GM12801 (cell line): ENCODE measurements around the gene DUSP21.

Source experiments
- TF ChIP-seq, protein P1 (sequence below): IDR thresholded peaks from one replicate; pipeline ENCODE4 v1.5.1; 2011; ENCODE audit warnings: control low read depth; ENCODE audit not compliant: insufficient read length; ENCODE audit errors: extremely low read depth

Gene DUSP21

DNA sequence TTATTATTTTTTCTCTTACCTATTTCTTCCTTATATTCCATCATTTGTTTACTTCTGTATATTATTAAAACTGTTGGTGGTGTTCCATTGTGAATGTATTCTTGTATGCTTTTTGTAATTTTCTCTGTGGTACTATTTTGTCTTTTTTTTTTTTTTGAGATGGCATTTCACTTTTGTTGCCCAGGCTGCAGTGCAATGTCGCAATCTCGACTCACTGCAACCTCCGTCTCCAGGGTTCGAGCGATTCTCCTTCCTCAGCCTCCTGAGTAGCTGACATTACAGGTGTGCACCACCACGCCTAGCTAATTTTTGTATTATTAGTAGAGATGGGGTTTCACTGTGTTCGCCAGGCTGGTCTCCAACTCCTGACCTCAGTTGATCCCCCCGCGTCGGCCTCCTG is 37.7 kb downstream of the DUSP21 start:
- TF ChIP-seq, protein P1, sequence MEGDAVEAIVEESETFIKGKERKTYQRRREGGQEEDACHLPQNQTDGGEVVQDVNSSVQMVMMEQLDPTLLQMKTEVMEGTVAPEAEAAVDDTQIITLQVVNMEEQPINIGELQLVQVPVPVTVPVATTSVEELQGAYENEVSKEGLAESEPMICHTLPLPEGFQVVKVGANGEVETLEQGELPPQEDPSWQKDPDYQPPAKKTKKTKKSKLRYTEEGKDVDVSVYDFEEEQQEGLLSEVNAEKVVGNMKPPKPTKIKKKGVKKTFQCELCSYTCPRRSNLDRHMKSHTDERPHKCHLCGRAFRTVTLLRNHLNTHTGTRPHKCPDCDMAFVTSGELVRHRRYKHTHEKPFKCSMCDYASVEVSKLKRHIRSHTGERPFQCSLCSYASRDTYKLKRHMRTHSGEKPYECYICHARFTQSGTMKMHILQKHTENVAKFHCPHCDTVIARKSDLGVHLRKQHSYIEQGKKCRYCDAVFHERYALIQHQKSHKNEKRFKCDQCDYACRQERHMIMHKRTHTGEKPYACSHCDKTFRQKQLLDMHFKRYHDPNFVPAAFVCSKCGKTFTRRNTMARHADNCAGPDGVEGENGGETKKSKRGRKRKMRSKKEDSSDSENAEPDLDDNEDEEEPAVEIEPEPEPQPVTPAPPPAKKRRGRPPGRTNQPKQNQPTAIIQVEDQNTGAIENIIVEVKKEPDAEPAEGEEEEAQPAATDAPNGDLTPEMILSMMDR: no peak

- TF ChIP-seq, protein P1: no peak
Observed at GRCh38 chrX:44882635-44883034, 38.8 kb downstream of the DUSP21 start.

GRCh38 chrX:44884944-44885343 is 41.1 kb downstream of the DUSP21 start:
- TF ChIP-seq, protein P1: no peak

DNA sequence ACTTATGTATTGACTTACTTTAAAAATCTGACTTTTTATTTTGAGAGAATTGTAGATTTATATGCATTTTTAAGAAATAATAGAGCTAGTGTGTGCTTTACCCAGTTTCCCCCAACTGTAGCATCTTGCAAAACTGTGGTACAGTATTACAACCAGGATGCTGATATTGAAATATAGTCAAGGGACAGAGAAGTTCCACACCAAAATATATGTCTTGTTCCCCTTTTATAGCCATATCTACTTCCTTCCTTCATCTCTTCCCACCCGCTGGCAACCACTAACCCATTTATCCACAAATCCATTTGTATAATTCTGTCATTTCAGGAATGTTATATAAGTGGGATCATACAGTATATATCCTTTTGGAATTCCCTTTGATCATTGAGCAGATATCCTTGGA is 46.0 kb downstream of the DUSP21 start:
- TF ChIP-seq, protein P1: no peak

GRCh38 chrX:44890247-44890646 is 46.4 kb downstream of the DUSP21 start:
- TF ChIP-seq, protein P1: no peak

- TF ChIP-seq, protein P1: no peak
Observed at GRCh38 chrX:44891642-44892041, 47.8 kb downstream of the DUSP21 start.
